Measurements from ENCODE around the gene PSMD10.

- no peak for TF ChIP-seq CTCF (IDR thresholded peaks at IDR 0.05; ENCODE audit: low read length)
- TF ChIP-seq EZH2 (IDR thresholded peaks at IDR 0.05; ENCODE audit: borderline replicate concordance, low read length), result no peak
These were observed 14.1 kb upstream of the PSMD10 start for GRCh38 chrX:108105473-108105872.
